SK-N-SH treated with all-trans-retinoic acid at 6 μM for 48 hours (cell line): ENCODE measurements around the gene ASAH2B.
"Not testable (repeated sequence)": the region's sequence is repeated elsewhere in the genome, so short reads cannot be mapped to it uniquely, and the experiment has no call there.

Source experiments
- CREB5 ChIP-seq: fragments of 250-450 bp; sonication (Bioruptor Pico); IDR thresholded peaks from 2 replicates; pipeline ENCODE4 v1.5.1; 2020; ENCODE audit warnings: low read depth, mild to moderate bottlenecking, moderate library complexity
- ISL1 ChIP-seq: fragments of 250-450 bp; sonication (Bioruptor Pico); IDR thresholded peaks from 2 replicates; pipeline ENCODE4 v2.1.2; 2022; ENCODE audit warnings: mild to moderate bottlenecking, moderate library complexity
- POU6F1 ChIP-seq: fragments of 250-450 bp; sonication (Bioruptor Pico); IDR thresholded peaks from 2 replicates; pipeline ENCODE4 v1.8.0; 2021; ENCODE audit warnings: low read depth, mild to moderate bottlenecking, moderate library complexity, borderline replicate concordance
- RARB ChIP-seq: fragments of 250-450 bp; sonication (Bioruptor Pico); IDR thresholded peaks from 2 replicates; pipeline ENCODE4 v1.8.0; 2021; ENCODE audit warnings: mild to moderate bottlenecking, moderate library complexity
- SNAI2 ChIP-seq: fragments of 250-450 bp; sonication (Bioruptor Pico); IDR thresholded peaks from 2 replicates; pipeline ENCODE4 v1.5.0; 2020; ENCODE audit warnings: mild to moderate bottlenecking, moderate library complexity
- TCF4 ChIP-seq: fragments of 250-450 bp; sonication (Bioruptor Pico); IDR thresholded peaks from 2 replicates; pipeline ENCODE4 v1.8.0; 2021; ENCODE audit warnings: mild to moderate bottlenecking, moderate library complexity, borderline replicate concordance
- TSHZ2 ChIP-seq: fragments of 250-450 bp; sonication (Bioruptor Pico); IDR thresholded peaks from 2 replicates; pipeline ENCODE4 v1.5.0; 2020; ENCODE audit warnings: mild to moderate bottlenecking, moderate library complexity

- TF ChIP-seq SNAI2 (CRISPR knock-in tag); CREB5 (CRISPR knock-in tag); ISL1; TCF4 (CRISPR knock-in tag); POU6F1 (CRISPR knock-in tag); RARB (CRISPR knock-in tag); TSHZ2 (CRISPR knock-in tag): not testable (repeated sequence)
Measured at GRCh38 chr10:50742820-50743219, 3.1 kb downstream of the ASAH2B start.
